GM21825 (cell line): ENCODE results near the gene PRMT7.
A peak's percentile ranks its signal among the peaks of the same experiment; 100 is the strongest.

ENCODE experiments used
- ATAC-seq: cut with Tn5 transposase; IDR thresholded peaks from one replicate; pipeline ENCODE4 v1.9.1; 2021; ENCODE audit warnings: mild to moderate bottlenecking, moderate library complexity; ENCODE audit not compliant: unreplicated experiment

PRMT7 gene

DNA sequence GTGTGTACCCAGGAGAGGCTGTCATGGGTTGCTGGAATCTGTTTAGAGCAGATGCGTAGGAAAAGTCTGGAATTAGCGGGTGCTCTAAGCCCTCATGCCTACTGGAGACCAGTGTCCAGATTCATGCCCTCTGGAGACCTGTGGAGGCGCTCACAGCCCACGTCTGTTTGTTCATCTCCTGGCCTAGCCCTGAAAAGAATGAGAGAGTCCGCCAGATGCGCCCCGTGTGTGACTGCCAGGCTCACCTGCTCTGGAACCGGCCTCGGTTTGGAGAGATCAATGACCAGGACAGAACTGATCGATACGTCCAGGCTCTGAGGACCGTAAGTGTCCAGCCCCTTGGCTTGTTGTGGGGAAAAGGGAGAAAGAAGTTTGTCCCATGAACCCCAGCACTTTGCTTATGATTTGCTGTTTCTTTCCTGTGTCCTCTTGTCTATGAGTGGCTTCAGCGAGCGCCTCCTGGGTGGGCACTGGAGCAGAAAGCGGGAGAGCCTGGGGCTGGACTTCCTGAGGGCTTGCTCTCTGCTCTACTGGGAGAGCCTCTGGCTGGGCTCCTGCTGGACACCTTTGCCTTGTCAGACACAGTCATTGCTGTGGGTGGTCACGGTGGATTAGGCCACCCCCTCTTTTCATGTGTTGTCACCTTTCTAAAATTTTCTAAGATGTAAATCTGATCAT is 35.3 kb downstream of the PRMT7 start:
- no peak for ATAC-seq

DNA sequence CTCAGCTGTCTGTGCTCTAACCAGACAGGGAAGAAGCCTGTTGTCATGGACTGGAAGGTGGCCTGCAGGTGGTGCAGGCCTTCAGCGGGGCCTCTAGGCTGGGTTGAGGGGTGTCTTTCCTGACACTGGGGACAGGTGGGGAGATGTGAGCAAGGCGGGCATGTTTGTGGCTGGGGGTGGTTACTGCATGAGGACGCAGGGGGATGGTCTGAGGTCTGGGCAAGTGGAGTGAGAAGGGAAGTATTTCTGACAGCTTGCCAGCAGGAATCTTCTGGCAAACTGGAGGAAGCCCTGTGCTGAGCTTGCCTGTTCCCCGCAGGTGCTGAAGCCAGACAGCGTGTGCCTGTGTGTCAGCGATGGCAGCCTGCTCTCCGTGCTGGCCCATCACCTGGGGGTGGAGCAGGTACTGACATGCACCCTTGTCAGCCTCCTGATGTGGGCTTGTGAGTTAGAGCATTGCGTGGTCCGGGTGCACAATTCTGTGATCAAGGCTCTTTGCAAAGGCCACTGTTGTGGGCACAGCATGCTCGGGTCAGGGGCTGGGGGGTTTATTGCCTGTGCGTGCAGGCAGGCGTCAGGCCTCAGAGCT is 36.2 kb downstream of the PRMT7 start:
- ATAC-seq, result no peak

DNA sequence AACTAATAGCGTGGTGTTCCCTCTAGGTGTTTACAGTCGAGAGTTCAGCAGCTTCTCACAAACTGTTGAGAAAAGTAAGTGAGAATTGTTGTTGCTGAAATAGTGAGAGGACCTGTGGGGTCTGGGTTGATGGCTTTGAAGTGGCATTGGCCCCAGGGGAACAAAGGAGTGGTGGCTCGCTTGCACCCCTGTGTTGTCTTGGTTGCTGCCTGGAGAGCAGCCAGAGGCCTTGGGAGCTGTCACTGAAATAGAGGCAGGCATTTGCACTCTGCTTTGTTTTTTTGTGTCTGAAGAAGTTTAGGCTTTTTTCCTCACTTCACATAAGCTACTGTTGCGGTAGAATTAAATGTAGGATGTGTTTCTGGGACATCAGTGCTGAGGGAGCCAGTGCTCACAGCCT is 36.8 kb downstream of the PRMT7 start:
- ATAC-seq, result no peak

DNA sequence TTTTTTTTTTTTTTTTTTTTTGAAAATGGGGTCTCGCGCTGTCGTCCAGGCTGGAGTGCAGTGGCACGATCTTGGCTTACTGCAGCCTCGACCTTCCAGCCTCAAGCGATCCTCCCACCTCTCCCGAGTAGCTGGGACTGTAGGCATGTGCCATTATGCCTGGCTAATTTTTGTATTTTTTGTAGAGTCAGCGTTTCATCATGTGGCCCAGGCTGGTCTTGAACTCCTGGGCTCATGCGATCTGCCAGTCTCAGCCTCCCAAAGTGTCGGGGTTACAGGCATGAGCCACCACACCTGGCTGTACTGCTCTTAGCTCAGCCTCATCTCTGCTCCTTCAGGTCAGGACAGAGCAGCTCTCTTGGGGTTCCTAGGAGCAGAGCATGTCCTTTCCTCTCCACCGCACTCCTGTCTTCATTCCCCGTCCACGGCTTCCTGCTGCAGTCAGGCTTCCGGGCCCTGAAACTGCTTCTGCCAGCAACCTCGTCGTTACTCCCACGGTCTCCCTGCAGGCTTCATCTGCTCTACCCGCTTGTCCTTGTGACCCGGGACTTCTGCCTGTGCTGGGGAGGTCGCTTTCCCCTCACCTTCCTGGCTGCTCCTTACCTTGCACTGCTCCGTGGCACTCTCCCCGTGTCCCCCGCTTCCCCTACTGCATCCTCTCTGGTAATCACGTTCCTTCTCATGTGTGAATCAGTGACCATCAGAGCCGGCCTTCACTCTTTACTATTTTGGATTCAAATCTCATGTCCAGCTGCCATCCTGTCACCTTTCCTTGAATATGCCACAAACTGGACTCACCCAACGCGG is 38.0 kb downstream of the PRMT7 start:
- no peak for ATAC-seq

DNA sequence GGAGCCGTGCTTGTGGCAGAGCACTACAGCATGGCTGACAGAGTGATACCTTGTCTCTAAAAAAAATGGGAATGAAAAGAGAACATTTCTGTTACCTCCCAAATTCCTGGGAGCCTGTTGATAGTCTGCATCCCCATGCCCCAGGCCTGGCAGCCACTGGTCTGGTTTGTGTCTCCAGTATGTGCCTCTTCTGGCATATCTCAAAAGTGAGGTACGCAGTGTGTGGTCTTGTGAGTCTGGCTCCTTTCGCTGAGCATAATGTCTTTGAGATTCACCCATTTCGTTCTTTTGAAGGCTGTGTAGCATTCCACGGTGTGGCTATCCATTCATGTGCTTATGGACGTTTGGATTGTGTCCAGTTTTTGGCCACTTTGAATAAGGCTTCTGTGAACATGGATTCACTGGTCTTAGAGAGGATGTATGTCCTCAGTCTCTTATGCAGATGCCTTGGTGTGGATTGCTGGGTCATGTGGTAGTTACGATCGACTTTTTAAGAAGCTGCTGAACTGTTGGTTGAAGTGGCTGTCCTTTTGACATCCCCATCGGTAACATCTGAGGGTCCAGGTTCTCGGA is 39.1 kb downstream of the PRMT7 start:
- no peak for ATAC-seq

DNA sequence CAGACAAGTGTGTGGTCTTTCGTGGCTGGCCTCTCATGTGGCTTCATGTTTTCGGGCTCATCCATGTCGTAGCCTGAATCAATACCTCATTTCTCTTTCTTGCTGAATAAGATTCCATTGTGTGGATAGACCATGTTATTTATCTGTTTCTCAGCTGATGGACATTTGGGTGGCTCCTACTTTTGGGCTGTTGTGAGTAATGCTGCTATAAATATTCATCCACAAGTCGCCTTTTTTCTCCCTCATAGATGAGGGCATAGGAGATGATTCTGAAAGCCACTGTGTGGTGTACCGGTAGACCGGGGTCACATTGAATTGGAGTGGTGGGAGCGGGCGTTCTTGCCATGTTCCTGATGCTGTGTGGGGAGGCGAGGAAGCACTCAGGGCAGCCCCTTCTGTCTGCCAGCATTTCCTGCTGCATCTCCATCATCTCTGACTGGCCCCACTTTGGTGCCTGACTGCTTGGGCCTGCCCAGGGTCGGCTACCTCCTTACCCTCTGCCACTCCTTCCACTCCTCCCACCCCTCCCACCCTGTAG is 40.1 kb downstream of the PRMT7 start:
- no peak for ATAC-seq

DNA sequence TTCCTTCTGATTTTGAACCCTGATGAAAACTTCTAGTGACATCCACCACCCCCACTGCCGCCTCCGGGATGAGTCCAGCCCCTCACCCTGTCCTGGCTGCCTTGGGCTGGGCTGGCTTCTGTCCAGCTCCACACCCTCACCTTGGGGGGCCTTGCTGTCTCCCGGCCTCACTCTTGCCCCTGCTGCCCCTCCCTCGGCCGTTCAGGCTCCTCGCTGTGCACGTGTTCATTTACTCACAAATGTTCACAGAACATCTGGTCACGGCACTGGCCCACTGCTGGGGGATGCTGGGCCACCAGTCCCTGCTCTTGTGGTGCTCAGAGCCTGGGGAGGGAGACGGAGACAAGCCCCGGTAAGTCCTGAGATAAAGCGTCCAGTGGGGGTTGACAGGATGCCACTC is 40.6 kb downstream of the PRMT7 start:
- ATAC-seq, result no peak

DNA sequence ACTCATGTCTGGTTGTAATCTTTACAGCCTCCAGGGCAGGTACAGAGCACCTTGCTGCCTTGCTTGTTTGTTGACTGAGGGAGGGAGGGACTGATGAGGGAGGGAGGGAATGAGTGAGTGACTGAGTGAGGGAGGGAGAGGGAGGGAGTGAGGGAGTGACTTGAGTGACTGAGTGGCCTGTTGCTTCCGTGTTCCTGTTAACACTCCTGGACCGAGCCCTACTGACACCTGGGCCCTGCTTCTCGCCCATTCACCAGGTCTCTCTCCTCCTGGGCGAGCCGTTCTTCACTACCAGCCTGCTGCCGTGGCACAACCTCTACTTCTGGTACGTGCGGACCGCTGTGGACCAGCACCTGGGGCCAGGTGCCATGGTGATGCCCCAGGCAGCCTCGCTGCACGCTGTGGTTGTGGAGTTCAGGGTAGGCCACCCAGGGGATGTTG is 41.2 kb downstream of the PRMT7 start:
- ATAC-seq, result no peak

DNA sequence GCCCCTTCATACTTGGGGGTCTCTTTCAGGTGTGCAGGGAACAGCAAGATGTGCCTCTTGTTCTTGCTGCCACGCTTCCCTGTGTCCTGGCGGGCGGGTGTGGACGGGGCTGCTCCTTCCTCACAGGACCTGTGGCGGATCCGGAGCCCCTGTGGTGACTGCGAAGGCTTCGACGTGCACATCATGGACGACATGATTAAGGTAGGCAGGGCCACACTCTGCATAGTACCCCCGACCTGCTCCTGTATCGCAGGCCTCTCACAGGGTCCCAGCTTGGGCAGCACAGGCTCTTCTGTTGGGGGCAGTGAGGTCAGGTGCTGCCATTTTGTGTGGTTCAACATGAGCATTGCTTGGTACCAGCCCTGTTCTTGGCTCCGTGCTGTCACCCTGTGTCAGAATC is 42.5 kb downstream of the PRMT7 start:
- no peak for ATAC-seq

DNA sequence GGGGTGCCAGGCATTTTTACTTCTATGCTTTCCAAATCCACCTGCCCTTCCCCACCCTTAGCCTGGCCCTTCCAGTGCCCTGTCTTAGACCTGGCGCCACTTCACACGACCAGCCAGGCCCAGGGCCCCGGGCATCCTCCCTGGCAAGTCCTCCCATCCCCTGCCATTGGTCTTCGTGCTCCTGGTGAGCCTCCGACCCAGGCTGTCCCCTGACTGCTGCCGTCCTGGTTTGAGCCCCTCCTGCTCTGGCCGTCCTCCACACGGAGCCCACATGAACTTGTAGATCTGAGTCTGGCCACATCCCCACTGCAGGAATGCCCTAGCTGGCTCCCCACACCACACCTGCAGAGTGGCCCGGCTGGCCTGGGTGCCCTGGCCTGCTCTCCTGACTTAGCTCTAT is 44.0 kb downstream of the PRMT7 start:
- no peak for ATAC-seq

DNA sequence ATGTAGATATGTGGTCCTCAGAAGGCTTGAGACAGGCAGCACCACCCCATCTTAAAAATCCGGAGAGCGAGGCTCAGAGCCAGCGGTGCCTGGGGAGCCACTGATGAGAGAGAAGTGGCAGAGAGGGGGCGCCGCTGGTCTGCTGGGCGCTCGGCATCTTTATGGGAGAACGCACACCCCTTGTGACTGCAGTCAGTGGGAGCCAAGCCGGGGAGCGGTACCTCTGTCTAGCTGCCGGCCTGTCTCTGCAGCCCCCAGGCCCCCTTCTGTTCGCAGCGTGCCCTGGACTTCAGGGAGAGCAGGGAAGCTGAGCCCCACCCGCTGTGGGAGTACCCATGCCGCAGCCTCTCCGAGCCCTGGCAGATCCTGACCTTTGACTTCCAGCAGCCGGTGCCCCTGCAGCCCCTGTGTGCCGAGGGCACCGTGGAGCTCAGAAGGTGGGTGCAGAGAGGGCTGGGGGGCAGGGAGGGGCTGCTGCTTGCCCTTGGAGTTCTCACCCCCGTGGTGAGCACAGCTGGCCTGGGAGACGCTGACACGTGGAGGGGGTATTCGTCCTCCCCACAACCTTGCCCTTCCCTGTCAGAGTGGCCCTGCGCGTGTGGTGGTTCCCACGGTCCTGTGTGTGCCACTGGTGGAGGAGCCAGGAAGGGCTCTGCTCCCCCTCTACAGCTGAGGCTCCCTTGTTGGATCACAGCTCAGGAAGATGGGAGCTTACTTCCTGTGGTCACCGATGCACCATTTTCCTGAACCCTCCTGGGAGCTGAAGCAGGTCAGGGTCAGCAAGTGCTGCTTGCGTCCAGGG is 44.8 kb downstream of the PRMT7 start:
- ATAC-seq, result no peak

DNA sequence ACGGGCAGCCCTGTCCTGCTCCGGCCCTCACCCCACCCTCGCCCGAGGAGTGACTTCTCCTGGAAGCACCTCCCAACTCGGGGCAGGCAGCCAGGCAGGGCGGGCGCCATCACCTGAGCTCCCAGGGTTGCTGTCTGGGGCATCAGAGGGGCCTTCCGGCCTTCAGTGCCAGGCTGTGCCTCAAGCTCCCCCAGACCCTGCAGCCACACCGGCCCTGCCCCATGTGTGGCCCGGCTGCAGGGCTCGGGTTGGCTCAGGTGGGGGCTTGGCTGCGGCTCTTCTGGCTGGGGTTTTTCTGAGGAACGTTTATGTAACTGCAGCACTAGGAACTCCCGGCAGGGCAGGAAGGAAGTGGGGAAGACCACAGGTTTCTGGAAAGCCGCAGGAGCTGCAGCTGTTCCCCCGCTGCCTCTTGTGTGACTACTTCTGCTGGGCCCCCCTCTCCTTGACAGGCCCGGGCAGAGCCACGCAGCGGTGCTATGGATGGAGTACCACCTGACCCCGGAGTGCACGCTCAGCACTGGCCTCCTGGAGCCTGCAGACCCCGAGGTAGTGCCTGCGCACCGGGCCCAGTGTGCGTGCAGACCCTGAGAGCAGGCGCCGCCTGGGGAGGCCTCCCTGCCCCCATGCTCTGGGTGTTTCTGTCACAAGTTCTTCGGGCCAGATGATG is 45.6 kb downstream of the PRMT7 start:
- ATAC-seq, result peak; percentile 86

DNA sequence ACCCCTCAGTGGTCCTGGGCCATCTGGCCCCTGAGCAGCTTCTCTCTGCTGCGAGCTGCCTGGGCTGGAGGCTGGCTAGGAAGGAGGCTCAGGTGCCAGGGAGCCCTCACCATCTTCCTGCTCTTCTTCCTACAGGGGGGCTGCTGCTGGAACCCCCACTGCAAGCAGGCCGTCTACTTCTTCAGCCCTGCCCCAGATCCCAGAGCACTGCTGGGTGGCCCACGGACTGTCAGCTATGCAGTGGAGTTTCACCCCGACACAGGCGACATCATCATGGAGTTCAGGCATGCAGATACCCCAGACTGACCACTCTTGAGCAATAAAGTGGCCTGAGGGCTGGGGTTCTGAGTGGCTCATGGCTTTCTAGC is 46.1 kb downstream of the PRMT7 start:
- ATAC-seq, result no peak

DNA sequence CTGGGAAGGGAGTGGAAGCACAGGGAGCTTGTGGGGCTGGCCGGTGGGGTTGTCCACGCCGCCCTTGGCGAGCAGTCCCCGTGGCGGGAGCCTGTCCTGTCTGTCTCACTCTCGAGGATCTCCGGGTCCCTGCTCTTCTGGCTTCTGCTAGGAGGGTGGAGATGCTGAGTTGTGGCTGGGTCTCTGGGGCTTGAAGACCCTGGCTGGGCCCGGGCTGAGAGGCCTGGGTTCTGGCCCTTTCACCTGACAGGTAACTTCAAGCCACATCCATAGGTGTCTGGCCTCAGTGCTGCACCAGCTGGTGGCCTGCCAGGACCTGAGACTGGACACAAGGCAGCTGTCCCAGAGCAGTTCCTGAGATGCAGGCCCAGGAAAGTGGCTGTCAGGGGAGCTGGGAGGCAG is 46.7 kb downstream of the PRMT7 start:
- ATAC-seq, result no peak

DNA sequence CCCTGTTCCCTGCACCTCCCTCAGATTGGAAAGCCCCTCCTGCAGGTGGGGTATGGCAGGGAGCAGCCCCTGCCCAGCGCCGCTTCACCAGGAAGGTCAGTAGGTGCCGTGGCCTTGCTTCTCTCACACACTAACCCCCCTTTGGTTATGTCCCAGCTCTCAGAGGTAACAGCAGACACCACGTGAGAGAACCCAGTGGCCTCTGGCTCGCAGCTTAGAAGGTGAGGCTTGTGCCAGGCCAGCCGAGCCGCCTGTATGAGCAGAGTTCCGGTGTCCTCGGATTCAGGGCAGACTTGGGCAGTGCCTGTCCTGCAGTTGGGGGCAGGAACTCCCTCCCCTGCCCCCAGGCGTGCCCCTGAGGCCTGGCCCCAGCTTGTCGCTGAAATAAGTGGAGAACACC is 47.1 kb downstream of the PRMT7 start:
- no peak for ATAC-seq

DNA sequence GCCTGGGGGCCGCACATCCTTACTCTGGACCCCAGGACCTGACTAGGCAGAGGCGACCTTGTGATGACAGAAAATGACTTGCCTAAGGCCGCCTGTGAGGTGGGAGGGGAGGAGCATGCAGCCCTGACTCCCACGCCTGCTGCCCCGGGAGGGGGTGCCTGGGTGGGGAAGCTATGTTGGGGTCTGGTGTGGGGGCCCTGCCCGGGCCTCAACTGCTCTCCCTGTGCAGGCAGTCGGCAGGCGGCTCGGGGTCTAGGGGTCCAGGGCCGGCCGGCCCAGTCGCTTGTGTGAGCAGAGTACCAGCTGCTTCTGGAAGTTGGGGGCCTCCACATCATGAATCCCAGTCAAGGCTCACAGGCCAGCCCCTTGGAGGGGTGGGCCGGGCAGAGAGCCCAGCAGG is 48.1 kb downstream of the PRMT7 start:
- no peak for ATAC-seq

DNA sequence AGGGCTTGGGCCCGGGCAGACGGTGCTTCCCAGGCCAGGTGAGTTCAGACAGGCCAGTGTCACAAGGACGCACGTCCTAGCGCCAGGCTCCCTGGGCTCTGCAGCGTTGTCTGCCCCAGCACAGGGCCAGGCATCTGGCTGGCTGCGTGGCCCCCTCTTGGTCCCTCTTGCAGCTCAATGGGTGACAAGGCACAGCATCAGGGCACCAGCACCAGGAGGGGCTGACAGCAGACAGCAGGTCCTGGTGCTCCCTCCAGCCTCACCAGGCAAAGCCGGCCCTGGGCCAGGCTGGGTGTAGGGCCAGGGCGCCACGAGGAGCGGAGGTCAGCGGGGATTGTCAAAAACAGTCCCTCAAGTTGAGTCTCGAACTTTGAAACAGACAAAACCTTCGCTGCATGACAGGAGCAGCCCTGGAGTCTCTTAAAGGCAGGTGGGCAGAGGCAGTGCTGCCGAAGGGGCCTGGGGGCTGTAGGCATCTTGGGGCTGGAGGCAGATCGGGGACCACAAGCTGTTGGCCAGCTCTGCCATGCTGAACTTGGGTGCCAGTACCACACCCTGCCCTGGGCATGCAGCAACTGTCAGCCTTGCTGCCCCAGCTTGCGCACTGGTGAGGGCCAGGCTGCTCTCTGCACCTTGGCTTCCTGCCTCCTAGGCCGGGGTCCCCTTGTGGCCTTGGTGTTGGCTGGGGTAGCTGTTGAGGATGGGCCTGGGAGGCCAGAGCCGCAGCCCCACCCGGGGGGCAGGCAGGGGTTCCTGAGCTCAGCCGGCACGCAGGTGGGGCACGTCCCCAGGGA is 48.8 kb downstream of the PRMT7 start:
- no peak for ATAC-seq

DNA sequence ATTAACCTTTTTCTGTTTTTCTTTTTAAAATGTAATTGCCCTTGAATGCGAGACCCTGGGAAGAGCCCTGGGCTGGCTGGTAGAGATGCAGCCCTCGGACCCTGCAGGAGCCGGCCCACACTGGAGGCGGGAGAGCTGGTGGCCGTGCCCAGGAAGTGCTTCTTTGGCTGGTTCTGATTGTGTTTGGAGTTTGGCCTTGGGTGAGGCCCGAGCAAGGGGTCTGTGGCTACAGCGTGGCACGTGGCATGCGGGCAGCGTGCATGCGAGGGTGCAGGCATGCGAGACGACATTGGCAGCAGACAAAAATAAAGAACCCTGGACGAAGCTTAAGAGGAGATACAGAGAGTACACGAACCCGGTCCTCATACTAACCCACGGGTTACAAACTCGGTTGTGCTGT is 49.7 kb downstream of the PRMT7 start:
- no peak for ATAC-seq

DNA sequence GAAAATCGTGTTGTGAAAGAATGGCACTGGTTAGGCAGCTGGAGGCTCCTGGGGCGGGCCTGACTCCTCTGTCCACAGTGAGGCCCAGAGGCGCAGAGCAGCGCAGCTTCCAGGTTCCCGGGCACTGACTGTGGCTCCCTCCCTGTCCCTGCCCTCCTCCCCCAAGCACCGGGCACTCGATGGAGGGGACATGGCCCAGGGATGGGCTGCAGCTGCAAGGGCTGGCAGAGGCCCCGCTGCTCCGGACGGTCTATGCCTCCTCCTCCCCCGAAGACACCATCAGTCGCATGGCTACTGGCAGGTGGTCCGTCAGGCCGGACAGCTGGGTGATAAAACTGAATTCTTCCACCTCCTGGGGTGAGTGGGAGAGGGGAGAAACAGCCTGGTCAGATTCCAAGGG is 50.1 kb downstream of the PRMT7 start:
- ATAC-seq, result no peak

DNA sequence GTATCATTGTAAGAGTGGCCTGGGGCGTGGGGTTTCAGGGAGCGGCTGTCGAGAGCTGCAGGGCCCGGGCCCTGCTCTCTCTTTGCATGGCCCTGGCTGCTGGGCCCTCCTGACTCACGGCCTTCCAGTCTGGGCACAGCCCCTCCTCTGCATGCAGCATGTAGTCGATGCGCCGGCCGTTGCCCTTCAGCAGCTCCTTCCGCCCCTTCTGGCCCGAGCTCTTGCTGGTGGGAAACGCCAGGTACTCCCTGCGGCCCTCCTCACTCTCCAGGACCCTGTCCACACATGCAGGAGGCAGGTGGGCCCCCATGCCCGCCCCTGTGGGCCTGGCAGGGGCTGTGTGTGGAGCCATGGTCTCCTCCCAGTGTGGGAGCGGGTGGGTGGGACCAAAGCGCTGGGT is 50.7 kb downstream of the PRMT7 start:
- no peak for ATAC-seq
